Thyroid gland (tissue), 4 donors: Measurements from ENCODE around the gene GID8.

Experiments used
- POLR2A ChIP-seq, 2 donors: fragments of 450-650 bp; IDR thresholded peaks; one replicate each; pipeline ENCODE4 v1.6.1; 2017; ENCODE audit warnings: antibody characterized with exemption in 2 of 2, mild to moderate bottlenecking in 2 of 2, moderate library complexity in 1 of 2
- TF ChIP-seq, protein P1 (sequence below), 6 experiments: fragments of 200-600 bp in 3 of 6; fragments of 450-650 bp in 3 of 6; sonication (generic) in 3 of 6; IDR thresholded peaks; one replicate each; pipeline ENCODE4 v1.5.1; 2016 to 2019; ENCODE audit warnings: antibody characterized with exemption in 6 of 6, mild to moderate bottlenecking in 2 of 6, inconsistent platforms in 1 of 6, moderate library complexity in 1 of 6

DNA sequence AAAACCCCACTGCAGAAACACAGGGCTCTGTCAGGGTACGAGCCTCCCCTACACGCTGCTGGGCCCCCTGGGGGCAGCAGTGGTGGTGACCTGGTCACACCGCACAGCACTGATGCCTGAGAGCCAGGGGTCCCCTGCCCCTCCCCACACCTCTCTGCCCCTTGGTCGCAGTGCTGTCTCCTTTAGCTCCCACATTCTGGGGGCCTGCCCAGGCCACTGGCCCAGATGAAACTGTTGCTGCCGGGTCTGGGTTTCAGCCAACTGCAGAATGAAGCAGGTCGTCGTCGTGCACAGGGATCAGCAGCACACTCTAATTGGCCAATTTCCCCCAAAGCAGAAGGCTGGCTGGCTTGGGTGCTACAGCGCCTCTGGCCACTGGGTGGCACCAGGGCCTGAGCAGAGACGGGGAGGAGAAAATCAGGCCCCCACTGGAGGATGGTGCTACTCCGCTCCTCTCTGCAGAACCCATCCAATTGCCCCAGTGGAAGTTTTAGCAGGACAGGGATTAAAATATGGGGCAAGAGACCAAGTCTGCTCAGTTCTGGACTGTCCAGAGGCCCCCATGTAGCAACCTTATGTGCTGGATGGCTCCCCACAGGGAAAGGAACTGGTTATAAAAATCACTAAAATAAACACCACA, 37.8 kb upstream of the GID8 start:
- TF ChIP-seq, protein P1, sequence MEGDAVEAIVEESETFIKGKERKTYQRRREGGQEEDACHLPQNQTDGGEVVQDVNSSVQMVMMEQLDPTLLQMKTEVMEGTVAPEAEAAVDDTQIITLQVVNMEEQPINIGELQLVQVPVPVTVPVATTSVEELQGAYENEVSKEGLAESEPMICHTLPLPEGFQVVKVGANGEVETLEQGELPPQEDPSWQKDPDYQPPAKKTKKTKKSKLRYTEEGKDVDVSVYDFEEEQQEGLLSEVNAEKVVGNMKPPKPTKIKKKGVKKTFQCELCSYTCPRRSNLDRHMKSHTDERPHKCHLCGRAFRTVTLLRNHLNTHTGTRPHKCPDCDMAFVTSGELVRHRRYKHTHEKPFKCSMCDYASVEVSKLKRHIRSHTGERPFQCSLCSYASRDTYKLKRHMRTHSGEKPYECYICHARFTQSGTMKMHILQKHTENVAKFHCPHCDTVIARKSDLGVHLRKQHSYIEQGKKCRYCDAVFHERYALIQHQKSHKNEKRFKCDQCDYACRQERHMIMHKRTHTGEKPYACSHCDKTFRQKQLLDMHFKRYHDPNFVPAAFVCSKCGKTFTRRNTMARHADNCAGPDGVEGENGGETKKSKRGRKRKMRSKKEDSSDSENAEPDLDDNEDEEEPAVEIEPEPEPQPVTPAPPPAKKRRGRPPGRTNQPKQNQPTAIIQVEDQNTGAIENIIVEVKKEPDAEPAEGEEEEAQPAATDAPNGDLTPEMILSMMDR (IDR thresholded peaks at IDR 0.05): peak; percentile 80 to 90 (median 88)
- TF ChIP-seq POLR2A (IDR thresholded peaks at IDR 0.05): peak in 1 of 2 donors; percentile 5
